GOT3 (cell line): Measurements from ENCODE around the gene ABCG5.

ENCODE experiments used
- DNase-seq: peaks from one replicate; lab custom pipeline; 2025; ENCODE audit warnings: mixed read lengths; lab: John Stamatoyannopoulos, UW

Gene ABCG5

GRCh38 chr2:43838560-43839267 is at the start of gene ABCG5, which contains the start of gene ABCG8:
TSS of gene ABCG5 (minus strand) at chr2:43838839. CDS start at chr2:43838679, 160 bp downstream.
TSS of gene ABCG8 (plus strand) at chr2:43838971. CDS start at chr2:43839054, 83 bp downstream.
- no peak for DNase-seq

- DNase-seq = no peak
Observed at GRCh38 chr2:43887176-43887575, 48.5 kb upstream of the ABCG5 start.

- DNase-seq = no peak
Observed at GRCh38 chr2:43885132-43885632, 46.5 kb upstream of the ABCG5 start.

- DNase-seq = no peak
Observed at GRCh38 chr2:43884689-43885088, 46.0 kb upstream of the ABCG5 start.

- no peak for DNase-seq
Observed at GRCh38 chr2:43882312-43882711, 43.7 kb upstream of the ABCG5 start.

- no peak for DNase-seq
Observed at GRCh38 chr2:43880952-43881351, 42.3 kb upstream of the ABCG5 start.

- DNase-seq = no peak
Observed at GRCh38 chr2:43880471-43880870, 41.8 kb upstream of the ABCG5 start.

- DNase-seq = no peak
Observed at GRCh38 chr2:43879261-43879660, 40.6 kb upstream of the ABCG5 start.

GRCh38 chr2:43877782-43878464 is 39.3 kb upstream of the ABCG5 start:
- peak; percentile 3 for DNase-seq

- no peak for DNase-seq
Observed at GRCh38 chr2:43874776-43875451, 36.3 kb upstream of the ABCG5 start.

- DNase-seq = no peak
Observed at GRCh38 chr2:43872151-43872550, 33.5 kb upstream of the ABCG5 start.

GRCh38 chr2:43855292-43855691 is 16.7 kb upstream of the ABCG5 start:
- DNase-seq = no peak

- DNase-seq = no peak
Observed at GRCh38 chr2:43854671-43855070, 16.0 kb upstream of the ABCG5 start.

GRCh38 chr2:43853141-43854081 is 14.8 kb upstream of the ABCG5 start:
- DNase-seq = no peak

- no peak for DNase-seq
Observed at GRCh38 chr2:43852196-43852730, 13.6 kb upstream of the ABCG5 start.

- DNase-seq = no peak
Observed at GRCh38 chr2:43851011-43851980, 12.7 kb upstream of the ABCG5 start.

GRCh38 chr2:43848214-43848613 is 9.6 kb upstream of the ABCG5 start:
- no peak for DNase-seq

- DNase-seq = no peak
Observed at GRCh38 chr2:43846140-43846793, 7.6 kb upstream of the ABCG5 start.

- no peak for DNase-seq
Observed at GRCh38 chr2:43845181-43845580, 6.5 kb upstream of the ABCG5 start.

- DNase-seq = no peak
Observed at GRCh38 chr2:43842866-43843226, 4.2 kb upstream of the ABCG5 start.
